Measurements from ENCODE around the gene FIGNL2.
"Not testable (repeated sequence)": the region's sequence is repeated elsewhere in the genome, so short reads cannot be mapped to it uniquely, and the experiment has no call there.

Gene FIGNL2

GRCh38 chr12:51887476-51888315 is 39.2 kb upstream of the FIGNL2 start, which contains the start of gene ANKRD33:
Gene ANKRD33 (plus strand): TSS chr12:51888103. CDS start chr12:51888187, 84 bp downstream.
- TF ChIP-seq, protein P1, sequence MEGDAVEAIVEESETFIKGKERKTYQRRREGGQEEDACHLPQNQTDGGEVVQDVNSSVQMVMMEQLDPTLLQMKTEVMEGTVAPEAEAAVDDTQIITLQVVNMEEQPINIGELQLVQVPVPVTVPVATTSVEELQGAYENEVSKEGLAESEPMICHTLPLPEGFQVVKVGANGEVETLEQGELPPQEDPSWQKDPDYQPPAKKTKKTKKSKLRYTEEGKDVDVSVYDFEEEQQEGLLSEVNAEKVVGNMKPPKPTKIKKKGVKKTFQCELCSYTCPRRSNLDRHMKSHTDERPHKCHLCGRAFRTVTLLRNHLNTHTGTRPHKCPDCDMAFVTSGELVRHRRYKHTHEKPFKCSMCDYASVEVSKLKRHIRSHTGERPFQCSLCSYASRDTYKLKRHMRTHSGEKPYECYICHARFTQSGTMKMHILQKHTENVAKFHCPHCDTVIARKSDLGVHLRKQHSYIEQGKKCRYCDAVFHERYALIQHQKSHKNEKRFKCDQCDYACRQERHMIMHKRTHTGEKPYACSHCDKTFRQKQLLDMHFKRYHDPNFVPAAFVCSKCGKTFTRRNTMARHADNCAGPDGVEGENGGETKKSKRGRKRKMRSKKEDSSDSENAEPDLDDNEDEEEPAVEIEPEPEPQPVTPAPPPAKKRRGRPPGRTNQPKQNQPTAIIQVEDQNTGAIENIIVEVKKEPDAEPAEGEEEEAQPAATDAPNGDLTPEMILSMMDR (IDR thresholded peaks at IDR 0.05; ENCODE audit: control extremely low read depth, extremely low read depth, low read depth, missing control alignments), result no peak
- ChIA-PET CTCF (interaction anchor here (1.1 to 2.1 kb wide), 3 partner anchors 11 to 93 kb away, joined by 4 to 7 read pairs (median 5); no protein-coding TSS in a partner anchor), POLR2A (no interaction called here)
- peak; percentile 18 for DNase-seq (ENCODE audit: extremely low spot score)

- TF ChIP-seq, protein P1 (IDR thresholded peaks at IDR 0.05; ENCODE audit: control extremely low read depth, extremely low read depth, low read depth, missing control alignments), result no peak
- CTCF ChIA-PET, result interaction anchor here (2.7 kb wide), 1 partner anchor 11 kb away, joined by 13 read pairs; no protein-coding TSS in a partner anchor
- POLR2A ChIA-PET, result no interaction called here
- no peak for DNase-seq (ENCODE audit: extremely low spot score)
Measured at GRCh38 chr12:51886021-51886710, 37.6 kb upstream of the FIGNL2 start.

DNA sequence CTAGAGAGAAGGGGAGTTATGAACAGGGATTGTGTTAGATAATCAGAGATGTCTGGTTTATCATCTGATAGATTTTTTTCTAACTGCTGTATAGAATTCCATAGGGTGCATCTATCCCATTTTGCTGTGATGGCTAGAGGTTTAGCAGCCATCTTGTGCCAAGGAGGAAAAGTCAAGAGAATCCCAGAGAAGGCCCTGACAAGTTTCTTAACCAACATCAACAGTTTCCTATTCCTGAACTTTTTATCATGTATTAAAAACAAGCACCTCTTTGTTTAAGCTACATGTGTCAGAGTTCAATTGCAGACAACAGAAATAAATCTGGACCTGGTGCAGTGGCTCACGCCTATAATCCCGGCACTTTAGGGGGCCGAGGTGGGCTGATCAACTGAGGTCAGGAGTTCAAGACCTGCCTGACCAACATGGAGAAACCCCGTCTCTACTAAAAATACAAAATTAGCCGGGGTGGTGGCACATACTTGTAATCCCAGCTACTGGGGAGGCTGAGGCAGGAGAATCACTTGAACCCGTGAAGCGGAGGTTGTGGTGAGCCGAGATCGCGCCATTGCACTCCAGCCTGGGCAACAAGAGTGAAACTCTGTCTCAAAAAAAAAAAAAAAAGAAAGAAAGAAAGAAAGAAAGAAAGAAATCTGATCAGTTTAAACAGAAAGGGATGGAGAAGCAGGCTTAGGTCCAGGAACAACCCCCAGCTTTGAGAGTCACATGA is 36.9 kb upstream of the FIGNL2 start:
- POLR2A ChIA-PET; DNase-seq (ENCODE audit: extremely low spot score): not testable (repeated sequence)
- CTCF ChIA-PET, result interaction anchor here (2.7 kb wide), 1 partner anchor 10 kb away, joined by 13 read pairs; no protein-coding TSS in a partner anchor

DNA sequence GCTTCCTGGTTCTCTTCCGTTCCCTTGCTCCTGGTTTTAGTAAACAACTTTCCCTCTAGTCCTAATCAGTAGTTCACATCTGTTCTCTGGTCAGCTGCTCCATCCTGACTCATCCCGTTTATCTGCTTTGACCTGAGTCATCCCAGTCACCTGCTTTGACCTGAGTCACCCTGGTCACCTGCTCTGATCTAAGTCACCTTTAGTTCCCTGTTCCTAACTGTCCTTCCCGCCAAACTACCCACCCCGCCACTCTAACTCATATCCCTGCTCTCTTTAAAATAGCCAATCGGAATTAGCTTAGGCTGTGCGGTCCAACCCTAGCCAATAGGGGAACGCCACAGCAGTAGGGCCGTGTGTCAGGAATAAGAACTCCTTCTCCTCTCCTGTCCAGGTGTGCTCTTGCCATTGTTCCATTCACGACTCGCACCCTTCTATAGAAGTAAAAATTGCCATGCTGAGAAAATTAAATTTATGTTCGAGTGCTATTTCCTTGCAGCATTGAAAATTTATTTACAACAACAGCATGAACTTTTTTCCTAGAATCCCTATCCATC is 36.2 kb upstream of the FIGNL2 start:
- no peak for DNase-seq (ENCODE audit: extremely low spot score)
- POLR2A ChIA-PET, result no interaction called here
- TF ChIP-seq, protein P1 (IDR thresholded peaks at IDR 0.05; ENCODE audit: control extremely low read depth, extremely low read depth, low read depth, missing control alignments), result no peak
- CTCF ChIA-PET, result interaction anchor here (2.7 kb wide), 1 partner anchor 9 kb away, joined by 13 read pairs; no protein-coding TSS in a partner anchor

- CTCF ChIA-PET, result interaction anchor here (2.7 kb wide), 1 partner anchor 9 kb away, joined by 13 read pairs; no protein-coding TSS in a partner anchor
- DNase-seq (ENCODE audit: extremely low spot score), result no peak
- TF ChIP-seq, protein P1 (IDR thresholded peaks at IDR 0.05; ENCODE audit: control extremely low read depth, extremely low read depth, low read depth, missing control alignments), result no peak
- POLR2A ChIA-PET, result no interaction called here
Measured at GRCh38 chr12:51883998-51884675, 35.6 kb upstream of the FIGNL2 start.

DNA sequence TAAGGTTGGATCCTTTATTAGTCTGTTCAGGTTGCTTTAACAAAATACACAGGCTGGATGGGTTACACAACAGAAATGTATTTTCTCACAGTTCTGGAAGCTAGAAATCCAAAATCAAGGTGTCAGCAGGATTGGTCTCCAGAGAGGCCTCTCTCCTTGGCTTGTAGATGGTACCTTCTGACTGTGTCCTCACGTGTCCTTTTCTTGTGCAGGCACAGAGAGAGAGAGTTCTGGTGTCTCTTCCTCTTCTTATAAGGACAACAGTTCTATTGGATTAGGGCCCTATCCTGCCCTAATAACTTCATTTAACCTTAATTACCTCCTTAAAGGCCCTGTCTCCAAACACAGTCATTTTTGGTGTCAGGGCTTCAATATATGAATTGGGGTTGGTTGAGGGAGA is 34.8 kb upstream of the FIGNL2 start:
- TF ChIP-seq, protein P1 (IDR thresholded peaks at IDR 0.05; ENCODE audit: control extremely low read depth, extremely low read depth, low read depth, missing control alignments), result no peak
- no peak for DNase-seq (ENCODE audit: extremely low spot score)
- ChIA-PET POLR2A (no interaction called here), CTCF (no interaction called here)
